Kidney (tissue), 14 donors: Measurements from ENCODE around the gene NEK6. TPM values are rescaled to one million over a fixed set of nuclear protein-coding genes. Genes with fewer than 3 reads are reported as not detected.

ENCODE experiments used
- DNase-seq, 5 donors: peaks; one replicate each; pipeline ENCODE4 v3.0.0-alpha.2; 2013 to 2020
- FAIRE-seq: peaks from 2 replicates; lab custom pipeline; 2012; peaks lifted over from hg19 to GRCh38; lab: Jason Lieb, UNC
- H3K27ac ChIP-seq, 2 donors: one replicate each; pipeline ENCODE4 v1.7.0; 2013; ENCODE audit warnings: low read depth in 2 of 2, low read length in 2 of 2, inconsistent platforms in 1 of 2
- H3K27me3 ChIP-seq: one replicate; pipeline ENCODE4 v1.7.1; 2013; ENCODE audit warnings: low read length, inconsistent platforms; ENCODE audit not compliant: control insufficient read depth, insufficient read depth
- H3K36me3 ChIP-seq, 3 donors: one replicate each; pipeline versions ENCODE4 v1.7.0 to v1.7.1; 2013; ENCODE audit warnings: low read length in 3 of 3, control low read depth in 1 of 3, inconsistent platforms in 1 of 3; ENCODE audit not compliant: insufficient read depth in 3 of 3, control insufficient read depth in 2 of 3
- H3K4me1 ChIP-seq, 3 donors: one replicate each; pipeline versions ENCODE4 v1.7.0 to v1.7.1; 2013; ENCODE audit warnings: low read length in 3 of 3, inconsistent platforms in 1 of 3, low read depth in 1 of 3; ENCODE audit not compliant: control insufficient read depth in 2 of 3, insufficient read depth in 2 of 3
- H3K4me3 ChIP-seq, 3 donors: one replicate each; pipeline versions ENCODE4 v1.7.0 to v1.8.1; 2013; ENCODE audit warnings: low read length in 3 of 3, control low read depth in 1 of 3, inconsistent platforms in 1 of 3
- H3K9ac ChIP-seq, 3 donors: one replicate each; pipeline versions ENCODE4 v1.7.0 to v1.7.1; 2013; ENCODE audit warnings: low read length in 3 of 3, control low read depth in 1 of 3, inconsistent platforms in 1 of 3
- H3K9me3 ChIP-seq, 3 donors: one replicate each; pipeline versions ENCODE4 v1.7.0 to v1.7.1; 2013; ENCODE audit warnings: low read length in 3 of 3, control low read depth in 1 of 3, inconsistent platforms in 1 of 3; ENCODE audit not compliant: control insufficient read depth in 2 of 3, insufficient read depth in 1 of 3
- intact Hi-C: fragments of 100-400 bp; cut with DNase I; formaldehyde crosslinking; loops from one replicate; pipeline ENCODE4 v1.11.1; 2022
- polyA plus RNA-seq: library from polyadenylated mRNA; stranded (reverse); fragments of 350-450 nt; fragmentation: Illumina TruSeq; extraction: RNeasy Lipid Tissue Mini Kit (QIAGEN cat#74804); gene quantifications from one replicate; pipeline ENCODE4 v1.2.3, GENCODE V29; 2014; ENCODE audit warnings: low read depth, low replicate concordance; ENCODE audit not compliant: insufficient read depth
- total RNA-seq: library from RNA; stranded (reverse); fragmentation: NEBNext Ultra II Directional; extraction: Animal tissue kit (Norgen Biotek cat#: 25700); gene quantifications from one replicate; pipeline ENCODE4 v1.2.1, GENCODE V29; 2021
- TF ChIP-seq, protein P1 (sequence below): IDR thresholded peaks from 3 replicates; pipeline ENCODE4 v1.5.1; 2012; ENCODE audit warnings: mild to moderate bottlenecking, moderate library complexity, borderline replicate concordance; ENCODE audit not compliant: insufficient read depth; ENCODE audit errors: extremely low read depth
- donor health status: control.
- donor health status: control.
- donor health status: control.
- donor health status: control.
- donor health status: control.
- donor health status: DM: yes; HTN: yes; CAD: no.
- donor health status: Normal renal cell carcinoma (clear cell type).

The NEK6 gene
- total and polyA plus RNA-seq, 2 donors from 2014 or later = 14.9 to 82.1 TPM

DNA sequence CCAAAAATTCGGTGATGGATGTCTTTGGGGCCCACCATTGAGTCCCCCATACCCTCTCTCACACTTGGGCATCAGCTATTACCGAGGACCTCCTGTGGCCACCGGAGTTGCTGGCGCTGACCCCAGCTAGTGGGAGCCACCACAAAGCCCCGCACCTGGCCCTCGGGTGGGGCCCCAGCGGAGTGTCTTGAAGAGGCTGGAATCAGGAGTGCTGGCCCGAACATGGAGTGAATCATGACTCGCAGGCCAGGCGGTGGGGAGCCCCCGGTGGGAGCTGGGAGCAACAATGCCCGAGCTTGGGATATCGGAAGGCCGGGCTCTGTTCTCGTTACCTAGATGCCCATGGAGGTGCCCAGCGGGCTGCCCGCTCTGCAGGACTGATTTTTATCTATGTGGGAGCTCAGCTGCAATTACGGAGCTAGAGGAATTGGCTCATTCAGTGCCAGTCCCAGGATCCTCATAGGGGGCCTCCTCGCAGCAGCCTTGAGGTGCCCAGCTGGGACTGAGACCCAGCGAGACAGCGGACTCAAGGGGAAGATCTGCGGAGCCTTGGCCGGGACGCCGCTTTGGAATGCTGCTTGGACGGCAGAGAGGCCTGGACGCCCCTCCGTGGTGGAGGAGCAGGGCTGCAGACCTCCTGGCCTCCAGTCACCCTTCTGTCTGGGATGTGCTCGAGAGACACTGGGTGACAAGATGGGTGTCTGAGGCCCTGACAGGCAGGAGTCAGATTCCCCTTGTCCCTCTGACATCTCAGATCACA, 86.7 kb downstream of the NEK6 start:
- Histone ChIP-seq H3K27me3 (no peaks in the 10 kb centered on the region), H3K36me3 (peaks cover 3 to 25% (median 10%) of the 10 kb centered on the region in 3 donors), H3K9me3 (no peaks in the 10 kb centered on the region), H3K4me3 (no peak overlapping the region), H3K9ac (no peak overlapping the region), H3K27ac (no peak overlapping the region), H3K4me1 (no peaks in the 10 kb centered on the region)
- peak in 1 of 5 donors; percentile 67 for DNase-seq
- intact Hi-C loops = no loop called here
- no peak for FAIRE-seq
- TF ChIP-seq, protein P1, sequence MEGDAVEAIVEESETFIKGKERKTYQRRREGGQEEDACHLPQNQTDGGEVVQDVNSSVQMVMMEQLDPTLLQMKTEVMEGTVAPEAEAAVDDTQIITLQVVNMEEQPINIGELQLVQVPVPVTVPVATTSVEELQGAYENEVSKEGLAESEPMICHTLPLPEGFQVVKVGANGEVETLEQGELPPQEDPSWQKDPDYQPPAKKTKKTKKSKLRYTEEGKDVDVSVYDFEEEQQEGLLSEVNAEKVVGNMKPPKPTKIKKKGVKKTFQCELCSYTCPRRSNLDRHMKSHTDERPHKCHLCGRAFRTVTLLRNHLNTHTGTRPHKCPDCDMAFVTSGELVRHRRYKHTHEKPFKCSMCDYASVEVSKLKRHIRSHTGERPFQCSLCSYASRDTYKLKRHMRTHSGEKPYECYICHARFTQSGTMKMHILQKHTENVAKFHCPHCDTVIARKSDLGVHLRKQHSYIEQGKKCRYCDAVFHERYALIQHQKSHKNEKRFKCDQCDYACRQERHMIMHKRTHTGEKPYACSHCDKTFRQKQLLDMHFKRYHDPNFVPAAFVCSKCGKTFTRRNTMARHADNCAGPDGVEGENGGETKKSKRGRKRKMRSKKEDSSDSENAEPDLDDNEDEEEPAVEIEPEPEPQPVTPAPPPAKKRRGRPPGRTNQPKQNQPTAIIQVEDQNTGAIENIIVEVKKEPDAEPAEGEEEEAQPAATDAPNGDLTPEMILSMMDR = no peak

DNA sequence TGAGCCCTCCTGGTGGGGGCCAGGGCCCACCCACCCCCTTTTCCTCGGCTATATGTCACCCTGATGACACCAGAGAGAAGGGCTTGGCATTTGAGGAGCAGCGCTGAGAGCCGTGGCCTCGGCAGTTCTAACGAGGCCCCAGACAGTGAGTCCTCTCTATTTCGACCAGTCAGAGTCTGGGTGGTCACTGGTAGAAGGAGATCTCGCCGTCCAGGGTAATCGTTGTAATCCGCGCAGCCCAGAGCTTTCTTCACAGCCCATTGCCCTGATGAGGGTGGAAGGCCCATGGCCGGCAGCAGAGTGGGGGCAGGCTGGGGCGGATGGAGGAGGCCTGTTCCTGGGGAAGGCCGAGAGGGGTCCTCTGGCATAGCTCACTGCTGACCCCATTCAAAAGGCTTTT, 87.3 kb downstream of the NEK6 start:
- H3K4me1 ChIP-seq = no peaks in the 10 kb centered on the region
- no peak for FAIRE-seq
- no peaks in the 10 kb centered on the region for H3K27me3 ChIP-seq
- TF ChIP-seq, protein P1 = no peak
- no peak overlapping the region for H3K4me3 ChIP-seq
- intact Hi-C loops = no loop called here
- no peak overlapping the region for H3K9ac ChIP-seq
- peaks cover 3 to 25% (median 13%) of the 10 kb centered on the region in 3 donors for H3K36me3 ChIP-seq
- no peaks in the 10 kb centered on the region for H3K9me3 ChIP-seq
- H3K27ac ChIP-seq = no peak overlapping the region
- DNase-seq = peak in 1 of 5 donors; percentile 56

DNA sequence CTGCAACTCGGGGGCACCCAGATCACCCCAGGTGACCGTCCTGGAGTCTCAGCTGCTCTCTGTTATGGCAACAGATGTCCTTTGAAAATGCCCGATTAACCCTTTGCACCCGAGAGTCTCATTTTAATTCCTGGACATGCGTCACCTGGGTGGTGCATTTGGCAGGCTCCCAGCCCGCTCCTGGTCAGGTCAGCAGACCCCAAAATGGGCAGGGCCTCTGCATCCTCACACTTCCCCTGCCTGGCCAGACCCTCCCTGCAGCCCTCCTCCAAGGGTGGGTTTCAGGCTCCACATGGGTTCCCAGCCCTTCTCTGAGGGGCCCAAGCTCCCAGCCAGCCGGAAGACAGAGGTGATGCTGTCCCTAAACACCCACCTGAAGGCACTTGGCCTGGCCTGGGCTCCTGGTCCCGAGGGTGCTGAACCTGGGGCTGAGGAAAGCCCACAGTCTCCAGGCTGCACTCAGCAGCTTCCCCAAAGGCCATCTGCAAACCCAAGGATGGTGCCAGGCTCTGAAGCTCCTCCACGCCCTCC, 88.1 kb downstream of the NEK6 start:
- DNase-seq (peak in 1 of 5 donors; percentile 63), FAIRE-seq (no peak)
- H3K9ac ChIP-seq = no peak overlapping the region
- TF ChIP-seq, protein P1 = no peak
- H3K9me3 ChIP-seq = no peaks in the 10 kb centered on the region
- H3K27ac ChIP-seq = no peak overlapping the region
- H3K4me1 ChIP-seq = no peaks in the 10 kb centered on the region
- intact Hi-C loops = no loop called here
- no peak overlapping the region for H3K4me3 ChIP-seq
- peaks cover 5 to 24% (median 16%) of the 10 kb centered on the region in 3 donors for H3K36me3 ChIP-seq
- H3K27me3 ChIP-seq = no peaks in the 10 kb centered on the region
